HCT116 (cell line): ENCODE results near the gene COL5A1. TPM values are rescaled to one million over a fixed set of nuclear protein-coding genes. Genes with fewer than 3 reads are reported as not detected.

Experiments used
- ATAC-seq: fragments of 200-7000 bp; cut with Tn5 transposase; 2 replicates; pipeline ENCODE4 v1.9.1; 2020; ENCODE audit warnings: mild to moderate bottlenecking, moderate library complexity
- BruUV-seq: library from RNA; stranded (reverse); fragments of 400-500 nt; replicated peaks from 2 replicates; lab custom pipeline; 2021; lab: Mats Ljungman, UMichigan
- CTCF ChIA-PET: fragments of 300-600 bp; sonication (Branson Sonifier 250); formaldehyde crosslinking; loops from one replicate; lab custom pipeline; 2021; ENCODE audit warnings: antibody characterized with exemption; lab: Charles Lee
- POLR2A ChIA-PET: fragments of 300-600, 350-600 bp; sonication (Branson Sonifier 250); formaldehyde crosslinking; loops from one replicate; lab custom pipeline; 2021; ENCODE audit warnings: antibody characterized with exemption; lab: Charles Lee
- RAD21 ChIA-PET, 2 experiments: fragments of 300-600 bp; sonication (Branson Sonifier 250); formaldehyde crosslinking; loops; one replicate each; lab custom pipeline; 2023; ENCODE audit warnings: low total read pairs in 2 of 2; ENCODE audit not compliant: uncharacterized antibody in 2 of 2, unreplicated experiment in 2 of 2, low non-redundant PET in 1 of 2; lab: Charles Lee
- DNase-seq: peaks from one replicate; pipeline ENCODE4 v3.0.0-alpha.2; 2010; ENCODE audit warnings: low read depth, low spot score
- H2AFZ ChIP-seq: fragments of 200-600 bp; shearing (Covaris generic), sonication (generic); 2 replicates; pipeline ENCODE4 v1.6.1; 2017; ENCODE audit warnings: low read depth, mixed run types, mixed read lengths, antibody characterized with exemption, low read length; ENCODE audit not compliant: poor library complexity, severe bottlenecking
- H3K27ac ChIP-seq: 2 replicates; pipeline ENCODE4 v1.5.1; 2012; ENCODE audit warnings: low read depth, low read length
- H3K27me3 ChIP-seq: fragments of 200-600 bp; sonication (generic); 2 replicates; pipeline ENCODE4 v1.6.1; 2016; ENCODE audit warnings: mixed run types, low read length, mixed read lengths; ENCODE audit not compliant: insufficient read depth
- H3K36me3 ChIP-seq, 2 experiments: fragments of 200-500 bp in 1 of 2; fragments of 200-600 bp in 1 of 2; sonication (Bioruptor generic) in 1 of 2; sonication (generic) in 1 of 2; 2 replicates each; pipeline versions ENCODE4 v1.5.1 to v1.6.1; 2014 to 2016; ENCODE audit warnings: low read length in 2 of 2, inconsistent platforms in 1 of 2, mixed read lengths in 1 of 2, mixed run types in 1 of 2; ENCODE audit not compliant: insufficient read depth in 2 of 2, control insufficient read depth in 1 of 2
- H3K4me1 ChIP-seq, 2 experiments: fragments of 200-600 bp in 1 of 2; sonication (generic) in 1 of 2; 2 replicates each; pipeline versions ENCODE4 v1.5.1 to v1.6.1; 2012 to 2017; ENCODE audit warnings: low read length in 2 of 2, inconsistent platforms in 1 of 2, mild to moderate bottlenecking in 1 of 2, mixed read lengths in 1 of 2, mixed run types in 1 of 2, moderate library complexity in 1 of 2; ENCODE audit not compliant: insufficient read depth in 2 of 2, control insufficient read depth in 1 of 2
- H3K4me2 ChIP-seq: fragments of 200-600 bp; sonication (generic); 2 replicates; pipeline ENCODE4 v1.6.1; 2017; ENCODE audit warnings: mixed run types, low read length, mixed read lengths
- H3K4me3 ChIP-seq, 2 experiments: fragments of 200-600 bp in 1 of 2; sonication (generic) in 1 of 2; replicated peaks in 1 of 2; 2 replicates each; pipeline ENCODE4 v1.5.1; 2011 to 2016; ENCODE audit warnings: low read length in 2 of 2, control low read depth in 1 of 2, low read depth in 1 of 2, mild to moderate bottlenecking in 1 of 2, mixed read lengths in 1 of 2, mixed run types in 1 of 2
- H3K79me2 ChIP-seq: fragments of 200-600 bp; sonication (generic); 2 replicates; pipeline ENCODE4 v1.6.1; 2017; ENCODE audit warnings: mild to moderate bottlenecking, mixed run types, low read length, moderate library complexity, mixed read lengths; ENCODE audit not compliant: insufficient read depth
- H3K9ac ChIP-seq: fragments of 200-600 bp; sonication (generic); 2 replicates; pipeline ENCODE4 v1.6.1; 2016; ENCODE audit warnings: low read length, mixed read lengths
- H3K9me2 ChIP-seq: fragments of 200-600 bp; sonication (generic), shearing (Covaris generic); 2 replicates; pipeline ENCODE4 v1.6.1; 2017; ENCODE audit warnings: mixed run types, mild to moderate bottlenecking, moderate library complexity; ENCODE audit not compliant: insufficient read depth
- H3K9me3 ChIP-seq, 2 experiments: fragments of 200-500 bp in 1 of 2; fragments of 200-600 bp in 1 of 2; sonication (Bioruptor generic) in 1 of 2; sonication (generic) in 1 of 2; 2 replicates each; pipeline ENCODE4 v1.6.1; 2014 to 2017; ENCODE audit warnings: low read length in 2 of 2, mixed read lengths in 2 of 2, inconsistent platforms in 1 of 2, low read depth in 1 of 2, mild to moderate bottlenecking in 1 of 2, mixed run types in 1 of 2, moderate library complexity in 1 of 2; ENCODE audit not compliant: control insufficient read depth in 1 of 2, insufficient read depth in 1 of 2
- H4K20me1 ChIP-seq: fragments of 200-600 bp; sonication (generic), shearing (Covaris generic); 2 replicates; pipeline ENCODE4 v1.6.1; 2017; ENCODE audit warnings: mixed run types, mild to moderate bottlenecking, moderate library complexity; ENCODE audit not compliant: insufficient read depth
- CBX3 ChIP-seq: IDR thresholded peaks from 2 replicates; pipeline ENCODE4 v1.6.1; 2012; ENCODE audit warnings: low read depth
- CEBPB ChIP-seq: IDR thresholded peaks from 2 replicates; pipeline ENCODE4 v1.6.1; 2012; ENCODE audit warnings: low read depth
- ELF1 ChIP-seq: IDR thresholded peaks from 2 replicates; pipeline ENCODE4 v1.6.1; 2012; ENCODE audit warnings: low read depth, borderline replicate concordance
- EZH2phosphoT487 ChIP-seq: fragments of 200-600 bp; IDR thresholded peaks from 2 replicates; pipeline ENCODE4 v1.6.1; 2018; ENCODE audit warnings: antibody characterized with exemption, borderline replicate concordance
- FOSL1 ChIP-seq: IDR thresholded peaks from 2 replicates; pipeline ENCODE4 v1.6.1; 2012; ENCODE audit warnings: low read depth
- JUND ChIP-seq: IDR thresholded peaks from 2 replicates; pipeline ENCODE4 v1.6.1; 2012
- POLR2A ChIP-seq: IDR thresholded peaks from 2 replicates; pipeline ENCODE4 v1.7.0; 2011; ENCODE audit warnings: borderline replicate concordance; ENCODE audit not compliant: insufficient read depth, insufficient read length; ENCODE audit errors: extremely low read depth
- POLR2AphosphoS5 ChIP-seq: IDR thresholded peaks from 2 replicates; pipeline ENCODE4 v1.6.1; 2011; ENCODE audit warnings: mild to moderate bottlenecking, low read depth, low read length, moderate library complexity
- RAD21 ChIP-seq: IDR thresholded peaks from 2 replicates; pipeline ENCODE4 v1.6.1; 2012; ENCODE audit warnings: low read depth, mild to moderate bottlenecking
- REST ChIP-seq: IDR thresholded peaks from 2 replicates; pipeline ENCODE4 v1.6.1; 2012; ENCODE audit warnings: low read depth
- SIN3A ChIP-seq: IDR thresholded peaks from 2 replicates; pipeline ENCODE4 v1.6.1; 2012; ENCODE audit warnings: low read depth
- SP1 ChIP-seq: IDR thresholded peaks from 2 replicates; pipeline ENCODE4 v1.6.1; 2012; ENCODE audit warnings: low read depth
- TCF7L2 ChIP-seq: IDR thresholded peaks from 2 replicates; pipeline ENCODE4 v1.7.0; 2011; ENCODE audit warnings: borderline replicate concordance, inconsistent platforms; ENCODE audit not compliant: insufficient read depth, insufficient read length; ENCODE audit errors: extremely low read depth
- YY1 ChIP-seq: IDR thresholded peaks from 2 replicates; pipeline ENCODE4 v1.6.1; 2011; ENCODE audit warnings: low read length, low read depth, moderate library complexity, mild to moderate bottlenecking; ENCODE audit not compliant: insufficient replicate concordance; ENCODE audit errors: extremely low read depth
- ZBTB33 ChIP-seq: IDR thresholded peaks from 2 replicates; pipeline ENCODE4 v1.6.1; 2011; ENCODE audit warnings: mild to moderate bottlenecking, low read length, moderate library complexity; ENCODE audit not compliant: insufficient replicate concordance; ENCODE audit errors: extremely low read depth
- ZFX ChIP-seq: fragments of 450-650 bp; IDR thresholded peaks from 2 replicates; pipeline ENCODE4 v1.6.1; 2017
- ZNF274 ChIP-seq: fragments of 200-500 bp; sonication (Bioruptor generic); IDR thresholded peaks from 2 replicates; pipeline ENCODE4 v1.6.1; 2014; ENCODE audit warnings: mild to moderate bottlenecking, low read depth, low read length, inconsistent platforms
- intact Hi-C: fragments of 100-400 bp; cut with micrococcal nuclease; formaldehyde crosslinking; loops from 2 replicates; pipeline ENCODE4 v1.10.0; 2022
- total RNA-seq: library from RNA; stranded (reverse); gene quantifications from one replicate; pipeline ENCODE4 v1.2.1, GENCODE V29; 2021; ENCODE audit not compliant: unreplicated experiment

Gene COL5A1
- total RNA-seq, 1 experiment from 2014 or later = 0.30 TPM

GRCh38 chr9:134809292-134809691 is 167.7 kb downstream of the COL5A1 start (continued):
- TF ChIP-seq REST (no peak), CBX3 (no peak)

- no peaks in the 10 kb centered on the region for H3K36me3 ChIP-seq
- no peak for TF ChIP-seq POLR2AphosphoS5
- no peak for TF ChIP-seq FOSL1
- TF ChIP-seq ZFX = no peak
- no peak for TF ChIP-seq POLR2A
- TF ChIP-seq RAD21 = no peak
- no peak for TF ChIP-seq ELF1
- TF ChIP-seq YY1 = no peak
- TF ChIP-seq TCF7L2 = no peak
- TF ChIP-seq ZNF274 = no peak
- no peak for TF ChIP-seq SP1
- TF ChIP-seq EZH2phosphoT487 = no peak
- TF ChIP-seq SIN3A = no peak
- TF ChIP-seq CEBPB = no peak
- TF ChIP-seq REST = no peak
- no peak for TF ChIP-seq JUND
- no peak for TF ChIP-seq ZBTB33
- TF ChIP-seq CBX3 = no peak
These were observed 168.2 kb downstream of the COL5A1 start for GRCh38 chr9:134809826-134810225.

More at GRCh38 chr9:134809826-134810225, 168.2 kb downstream of the COL5A1 start:
- Histone ChIP-seq H3K4me1 (no peaks in the 10 kb centered on the region; a peak in 1 of 4 replicates), H3K4me2 (no peak overlapping the region), H3K9me3 (no peaks in the 10 kb centered on the region), H3K9me2 (no peaks in the 10 kb centered on the region), H3K79me2 (no peaks in the 10 kb centered on the region), H4K20me1 (no peaks in the 10 kb centered on the region), H3K4me3 (no peak overlapping the region), H3K27ac (no peak overlapping the region), H3K27me3 (peaks cover 13% of the 10 kb centered on the region), H3K9ac (no peak overlapping the region), H2AFZ (no peak overlapping the region)
- POLR2A ChIA-PET = no interaction called here
- BruUV-seq = no TSS peak
- ATAC-seq (no peak), DNase-seq (no peak)
- RAD21 ChIA-PET = no interaction called here
- intact Hi-C loops = no loop called here
- CTCF ChIA-PET = no interaction called here
